Mucosa of descending colon (tissue), 3 donors: ENCODE data around the gene FLACC1. TPM values are rescaled to one million over a fixed set of nuclear protein-coding genes. Genes with fewer than 3 reads are reported as not detected.

ENCODE experiments used
- ATAC-seq: fragments of 200-7000 bp; cut with Tn5 transposase; one replicate; pipeline ENCODE4 v1.9.1; 2020; ENCODE audit warnings: mild to moderate bottlenecking, moderate library complexity
- DNase-seq, 3 donors: peaks; one replicate each; pipeline ENCODE4 v3.0.0-alpha.2; 2020
- H3K36me3 ChIP-seq: fragments of 200-600 bp; one replicate; pipeline ENCODE4 v1.8.0; 2021; ENCODE audit warnings: low read depth, mild to moderate bottlenecking
- H3K4me1 ChIP-seq: fragments of 200-600 bp; one replicate; pipeline ENCODE4 v1.8.0; 2021; ENCODE audit warnings: low read depth, mild to moderate bottlenecking
- H3K4me3 ChIP-seq: fragments of 200-600 bp; one replicate; pipeline ENCODE4 v1.8.0; 2021; ENCODE audit warnings: mild to moderate bottlenecking
- H3K9me3 ChIP-seq: fragments of 200-600 bp; one replicate; pipeline ENCODE4 v1.8.0; 2021; ENCODE audit warnings: mild to moderate bottlenecking
- intact Hi-C, 2 donors: fragments of 100-400 bp; cut with DNase I in 1 of 2; cut with micrococcal nuclease in 1 of 2; formaldehyde crosslinking; loops; one replicate each; pipeline versions ENCODE4 v1.11.0 to v1.11.1; 2022; cut with DNase I, micrococcal nuclease
- total RNA-seq, 3 donors: library from RNA; stranded (reverse); fragmentation: NEBNext Ultra II Directional in 2 of 3; extraction: Animal tissue kit (Norgen Biotek cat#: 25700) in 2 of 3; gene quantifications; one replicate each; pipeline versions ENCODE4 v1.2.1 to v1.2.4, GENCODE V29; 2021 to 2023
- TF ChIP-seq, protein P1 (sequence below): fragments of 200-600 bp; IDR thresholded peaks from one replicate; pipeline ENCODE4 v1.8.0; 2022; ENCODE audit warnings: antibody characterized with exemption, mild to moderate bottlenecking
- donor health status: DM: no; HTN: no; CAD: no; lungs with moderate emphysema.
- donor health status: DM: no; HTN: no; CAD: no.
- donor health status: DM: no; HTN: yes; CAD: no.

FLACC1 gene
- total RNA-seq, 3 donors from 2014 or later, result 0.93 to 3.5 (median 2.1) TPM

DNA sequence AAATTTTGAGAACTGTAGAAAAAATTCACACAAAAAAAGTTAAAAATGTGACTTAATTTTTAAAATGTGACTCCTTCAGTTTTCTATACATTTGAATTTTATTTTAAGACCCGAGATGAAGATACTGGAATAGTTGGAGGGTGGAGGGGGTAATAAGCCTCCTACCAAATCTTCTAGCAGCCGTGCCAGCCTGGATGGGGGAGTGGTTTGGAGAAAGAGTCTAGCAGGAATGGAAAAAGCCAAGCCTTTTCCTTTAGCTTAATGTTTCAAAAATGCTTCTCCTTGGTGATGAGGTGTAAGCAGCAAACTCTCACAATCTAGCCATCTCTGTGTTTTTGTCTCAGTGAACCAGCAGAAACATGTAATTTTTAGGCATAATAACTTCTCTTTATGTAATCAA lies 82.1 kb downstream of the FLACC1 start:
- no peak overlapping the region for H3K4me3 ChIP-seq
- no peak for ATAC-seq
- no peaks in the 10 kb centered on the region for H3K4me1 ChIP-seq
- TF ChIP-seq, protein P1, sequence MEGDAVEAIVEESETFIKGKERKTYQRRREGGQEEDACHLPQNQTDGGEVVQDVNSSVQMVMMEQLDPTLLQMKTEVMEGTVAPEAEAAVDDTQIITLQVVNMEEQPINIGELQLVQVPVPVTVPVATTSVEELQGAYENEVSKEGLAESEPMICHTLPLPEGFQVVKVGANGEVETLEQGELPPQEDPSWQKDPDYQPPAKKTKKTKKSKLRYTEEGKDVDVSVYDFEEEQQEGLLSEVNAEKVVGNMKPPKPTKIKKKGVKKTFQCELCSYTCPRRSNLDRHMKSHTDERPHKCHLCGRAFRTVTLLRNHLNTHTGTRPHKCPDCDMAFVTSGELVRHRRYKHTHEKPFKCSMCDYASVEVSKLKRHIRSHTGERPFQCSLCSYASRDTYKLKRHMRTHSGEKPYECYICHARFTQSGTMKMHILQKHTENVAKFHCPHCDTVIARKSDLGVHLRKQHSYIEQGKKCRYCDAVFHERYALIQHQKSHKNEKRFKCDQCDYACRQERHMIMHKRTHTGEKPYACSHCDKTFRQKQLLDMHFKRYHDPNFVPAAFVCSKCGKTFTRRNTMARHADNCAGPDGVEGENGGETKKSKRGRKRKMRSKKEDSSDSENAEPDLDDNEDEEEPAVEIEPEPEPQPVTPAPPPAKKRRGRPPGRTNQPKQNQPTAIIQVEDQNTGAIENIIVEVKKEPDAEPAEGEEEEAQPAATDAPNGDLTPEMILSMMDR, result no peak
- intact Hi-C loops, result no loop called here
- H3K9me3 ChIP-seq, result no peaks in the 10 kb centered on the region
- no peak for DNase-seq
- H3K36me3 ChIP-seq, result no peaks in the 10 kb centered on the region

DNA sequence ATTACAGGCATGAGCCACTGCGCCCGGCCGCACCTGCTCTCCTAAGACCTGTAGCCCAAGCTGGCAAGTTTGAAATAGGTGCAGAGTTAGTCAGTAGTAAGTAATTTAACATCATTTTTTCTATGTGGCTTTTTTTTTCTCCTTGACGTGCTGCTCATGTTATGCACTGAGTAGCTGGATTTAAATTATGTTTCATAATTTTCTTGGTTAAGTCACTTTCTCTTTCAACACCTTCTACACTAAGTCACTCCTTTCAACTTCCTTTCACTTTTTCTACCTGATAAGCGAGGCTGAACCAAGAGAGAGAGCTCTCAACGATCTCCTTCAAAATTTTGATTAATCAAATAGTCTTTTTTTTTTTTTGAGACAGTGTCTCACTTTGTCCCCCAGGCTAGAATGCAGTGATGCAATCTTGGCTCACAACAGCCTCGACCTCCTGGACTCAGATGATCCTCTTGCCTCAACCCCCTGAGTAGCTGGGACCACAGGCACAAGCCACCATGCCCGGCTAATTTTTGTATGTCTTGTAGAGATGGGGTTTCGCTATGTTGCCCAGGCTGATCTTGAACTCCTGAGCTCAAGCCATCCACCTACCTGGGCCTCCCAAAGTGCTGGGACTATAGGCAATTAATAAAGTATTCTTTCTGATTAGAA lies 83.7 kb downstream of the FLACC1 start:
- intact Hi-C loops, result no loop called here
- no peaks in the 10 kb centered on the region for H3K36me3 ChIP-seq
- ATAC-seq, result no peak

DNA sequence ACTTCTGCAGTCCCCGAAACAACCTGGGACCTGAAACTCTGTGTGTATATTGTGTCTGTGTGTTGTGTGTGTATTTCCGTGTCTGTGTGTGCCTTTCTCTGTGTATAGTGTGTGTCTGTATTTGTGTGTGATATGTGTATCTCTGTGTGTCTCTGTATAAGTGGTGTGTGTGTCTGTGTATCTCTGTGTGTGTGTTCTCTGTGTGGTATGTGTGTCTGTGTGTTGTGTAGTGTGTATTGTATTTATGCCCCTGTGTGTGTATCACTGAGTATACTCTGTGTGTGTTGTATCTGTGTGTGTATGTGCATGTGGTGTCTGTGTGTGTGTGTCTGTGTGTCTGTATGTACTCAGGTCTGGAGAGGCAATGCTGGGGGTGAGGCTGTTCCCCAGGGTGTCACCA lies 85.2 kb downstream of the FLACC1 start:
- intact Hi-C loops, result no loop called here
- DNase-seq, result no peak
- Histone ChIP-seq H3K4me1 (no peaks in the 10 kb centered on the region), H3K36me3 (no peaks in the 10 kb centered on the region), H3K4me3 (no peak overlapping the region), H3K9me3 (no peaks in the 10 kb centered on the region)
- no peak for ATAC-seq
- TF ChIP-seq, protein P1, result no peak

More for the DNA sequence above, 83.7 kb downstream of the FLACC1 start:
- no peak for DNase-seq
- TF ChIP-seq, protein P1, result no peak
- H3K9me3 ChIP-seq, result no peaks in the 10 kb centered on the region
- no peak overlapping the region for H3K4me3 ChIP-seq
- H3K4me1 ChIP-seq, result no peaks in the 10 kb centered on the region

DNA sequence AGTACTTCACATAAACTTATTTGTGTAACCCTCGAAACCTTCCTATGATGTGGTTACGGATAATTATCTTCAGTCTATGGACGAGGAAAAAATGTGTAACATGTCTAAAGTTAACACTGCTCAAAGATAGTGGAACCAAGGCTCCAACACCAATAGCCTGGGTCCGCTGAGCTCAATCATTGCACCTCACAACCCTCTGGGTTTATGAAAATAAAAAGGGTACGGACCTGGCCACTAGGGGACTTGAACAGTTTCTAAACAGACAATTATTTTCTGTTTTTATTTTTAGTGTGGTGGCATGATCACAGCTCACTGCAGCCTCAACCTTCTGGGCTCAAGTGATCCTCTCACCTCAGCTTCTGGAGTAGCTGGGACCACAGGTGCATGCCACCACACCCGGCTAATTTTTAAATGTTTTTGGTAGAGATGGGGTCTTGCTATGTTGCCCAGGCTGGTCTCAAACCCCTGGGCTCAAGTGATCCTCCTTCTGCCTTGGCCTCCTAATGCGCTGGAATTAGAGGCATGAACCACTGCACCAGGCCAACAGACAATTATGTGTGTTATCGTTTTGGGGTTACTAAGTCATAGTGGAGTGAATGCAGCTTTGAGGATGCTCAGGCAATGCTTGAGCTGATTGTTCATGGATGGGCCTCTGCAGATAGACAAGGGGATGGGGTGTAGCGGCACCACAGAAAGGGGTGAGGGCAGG lies 86.7 kb downstream of the FLACC1 start:
- Histone ChIP-seq H3K36me3 (no peaks in the 10 kb centered on the region), H3K9me3 (no peaks in the 10 kb centered on the region), H3K4me1 (no peaks in the 10 kb centered on the region), H3K4me3 (no peak overlapping the region)
- intact Hi-C loops, result no loop called here
- DNase-seq (no peak), ATAC-seq (no peak)
- TF ChIP-seq, protein P1, result no peak

DNA sequence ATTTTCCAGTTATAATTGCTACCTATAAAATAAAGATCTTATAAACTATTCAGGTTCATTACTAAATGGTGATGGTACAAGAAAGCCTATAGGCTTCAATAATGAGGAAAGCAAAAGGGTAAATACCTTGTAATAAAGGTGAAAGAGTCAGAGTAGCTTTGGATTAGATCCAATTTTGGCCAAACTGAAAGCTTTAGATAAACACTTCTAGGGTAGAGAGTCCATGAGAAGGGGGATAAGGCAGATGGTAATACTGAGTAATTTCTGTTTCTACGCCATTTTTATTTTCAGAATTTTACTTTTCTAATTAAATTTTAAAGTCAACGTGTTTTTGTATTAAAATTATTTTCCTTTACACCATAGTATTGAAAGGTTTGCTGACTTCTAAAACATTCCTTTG lies 87.4 kb downstream of the FLACC1 start:
- Histone ChIP-seq H3K36me3 (no peaks in the 10 kb centered on the region), H3K4me3 (no peak overlapping the region), H3K4me1 (no peaks in the 10 kb centered on the region), H3K9me3 (no peaks in the 10 kb centered on the region)
- ATAC-seq, result no peak
- TF ChIP-seq, protein P1, result no peak
- no peak for DNase-seq
- intact Hi-C loops, result no loop called here
